ENCODE data around the gene SEMA4A.

GRCh38 chr1:156195853-156196252, 42.5 kb downstream of the SEMA4A start:
- TF ChIP-seq CTCF (conservative IDR thresholded peaks at IDR 0.05; ENCODE audit: low read length), result no peak
- TF ChIP-seq EZH2phosphoT487 (IDR thresholded peaks at IDR 0.05; ENCODE audit: borderline replicate concordance, low read depth, low read length), result no peak
